HEK293 (cell line): ENCODE measurements around the gene TXNIP.

Experiments
- CTCF ChIA-PET: fragments of 350-600 bp; formaldehyde crosslinking; extraction: SDS; loops from one replicate; lab custom pipeline; 2021; ENCODE audit warnings: antibody characterized with exemption; lab: Yijun Ruan, JAX
- POLR2A ChIA-PET: fragments of 300-600 bp; formaldehyde crosslinking; extraction: SDS; loops from one replicate; lab custom pipeline; 2020; ENCODE audit warnings: antibody characterized with exemption, inconsistent platforms; lab: Yijun Ruan, JAX
- H3K27ac ChIP-seq: fragments of 200-500 bp; sonication (Bioruptor generic); 2 replicates; pipeline ENCODE4 v1.5.1; 2014; ENCODE audit warnings: low read depth, low read length, control low read depth, inconsistent platforms; ENCODE audit errors: extremely low read depth
- H3K36me3 ChIP-seq, 2 experiments: fragments of 200-500 bp in 1 of 2; sonication (Bioruptor generic) in 1 of 2; 1 replicate in 1 of 2; 2 replicates in 1 of 2; pipeline ENCODE4 v1.5.1; 2014 to 2017; ENCODE audit warnings: inconsistent platforms in 2 of 2, low read length in 2 of 2; ENCODE audit not compliant: control insufficient read depth in 2 of 2, insufficient read depth in 1 of 2
- H3K4me1 ChIP-seq: fragments of 200-500 bp; sonication (Bioruptor generic); 2 replicates; pipeline ENCODE4 v1.5.1; 2014; ENCODE audit warnings: mild to moderate bottlenecking, low read length, inconsistent platforms; ENCODE audit not compliant: control insufficient read depth, insufficient read depth
- H3K4me3 ChIP-seq: 2 replicates; pipeline ENCODE4 v1.5.1; 2011; ENCODE audit warnings: low read depth, mild to moderate bottlenecking, control low read depth, low read length, moderate library complexity
- H3K9me3 ChIP-seq: fragments of 200-500 bp; sonication (Bioruptor generic); 2 replicates; pipeline ENCODE4 v1.5.1; 2014; ENCODE audit warnings: low read depth, low read length, inconsistent platforms; ENCODE audit not compliant: control insufficient read depth, insufficient read depth
- MYNN ChIP-seq: fragments of 450-650 bp; formaldehyde crosslinking; IDR thresholded peaks from 2 replicates; pipeline ENCODE4 v1.5.1; 2016; ENCODE audit warnings: missing biosample characterization, missing genetic modification characterization, borderline replicate concordance
- MZF1 ChIP-seq: fragments of 450-650 bp; formaldehyde crosslinking; IDR thresholded peaks from 2 replicates; pipeline ENCODE4 v1.5.1; 2017; ENCODE audit warnings: missing biosample characterization, missing genetic modification characterization, borderline replicate concordance
- RBAK ChIP-seq: fragments of 450-650 bp; formaldehyde crosslinking; IDR thresholded peaks from 2 replicates; pipeline ENCODE4 v1.5.1; 2016; ENCODE audit warnings: missing biosample characterization, missing genetic modification characterization
- REPIN1 ChIP-seq: fragments of 450-650 bp; formaldehyde crosslinking; IDR thresholded peaks from 2 replicates; pipeline ENCODE4 v1.5.1; 2017; ENCODE audit warnings: missing biosample characterization, missing genetic modification characterization, low read depth
- REST ChIP-seq: fragments of 450-650 bp; formaldehyde crosslinking; IDR thresholded peaks from 2 replicates; pipeline ENCODE4 v1.5.1; 2016; ENCODE audit warnings: missing biosample characterization, missing genetic modification characterization
- ZFP3 ChIP-seq: fragments of 450-650 bp; formaldehyde crosslinking; IDR thresholded peaks from 2 replicates; pipeline ENCODE4 v1.5.1; 2016; ENCODE audit warnings: low read depth, missing biosample characterization, missing genetic modification characterization
- ZNF121 ChIP-seq: fragments of 450-650 bp; formaldehyde crosslinking; IDR thresholded peaks from 2 replicates; pipeline ENCODE4 v1.5.1; 2016; ENCODE audit warnings: missing biosample characterization, missing genetic modification characterization
- ZNF133 ChIP-seq: fragments of 450-650 bp; formaldehyde crosslinking; IDR thresholded peaks from 2 replicates; pipeline ENCODE4 v1.5.1; 2016; ENCODE audit warnings: missing biosample characterization, missing genetic modification characterization
- ZNF274 ChIP-seq, 2 experiments: fragments of 200-500 bp in 1 of 2; fragments of 450-650 bp in 1 of 2; sonication (Bioruptor generic) in 1 of 2; formaldehyde crosslinking in 1 of 2; IDR thresholded peaks; 2 replicates each; pipeline versions ENCODE4 v1.5.1 to v1.6.1; 2014 to 2016; ENCODE audit warnings: borderline replicate concordance in 1 of 2, inconsistent platforms in 1 of 2, low read length in 1 of 2, missing biosample characterization in 1 of 2, missing genetic modification characterization in 1 of 2
- ZNF391 ChIP-seq: fragments of 450-650 bp; formaldehyde crosslinking; IDR thresholded peaks from 2 replicates; pipeline ENCODE4 v1.5.1; 2016; ENCODE audit warnings: low read depth, missing biosample characterization, missing genetic modification characterization, borderline replicate concordance
- ZNF514 ChIP-seq: fragments of 450-650 bp; formaldehyde crosslinking; IDR thresholded peaks from 2 replicates; pipeline ENCODE4 v1.5.1; 2016; ENCODE audit warnings: missing biosample characterization, missing genetic modification characterization
- ZNF558 ChIP-seq: fragments of 450-650 bp; formaldehyde crosslinking; IDR thresholded peaks from 2 replicates; pipeline ENCODE4 v1.5.1; 2016; ENCODE audit warnings: missing biosample characterization, missing genetic modification characterization
- ZNF670 ChIP-seq: fragments of 450-650 bp; formaldehyde crosslinking; IDR thresholded peaks from 2 replicates; pipeline ENCODE4 v1.5.1; 2016; ENCODE audit warnings: missing biosample characterization, missing genetic modification characterization, low read depth
- ZNF701 ChIP-seq: fragments of 450-650 bp; formaldehyde crosslinking; IDR thresholded peaks from 2 replicates; pipeline ENCODE4 v1.5.1; 2016; ENCODE audit warnings: missing biosample characterization, missing genetic modification characterization
- TF ChIP-seq, protein P1 (sequence below): fragments of 450-650 bp; formaldehyde crosslinking; IDR thresholded peaks from 2 replicates; pipeline ENCODE4 v1.5.1; 2017; ENCODE audit warnings: missing biosample characterization, mild to moderate bottlenecking, missing genetic modification characterization, moderate library complexity
- TF ChIP-seq, protein P2 (sequence below): fragments of 450-650 bp; formaldehyde crosslinking; IDR thresholded peaks from 2 replicates; pipeline ENCODE4 v1.5.1; 2017; ENCODE audit warnings: missing biosample characterization, missing genetic modification characterization

TXNIP gene

GRCh38 chr1:145992958-145993617, 3.3 kb downstream of the TXNIP start:
- TF ChIP-seq ZNF701 (tag by site-specific recombination) (no peak), ZNF391 (tag by site-specific recombination) (no peak), MYNN (no peak), ZNF121 (no peak), ZNF670 (tag by site-specific recombination) (no peak)
- TF ChIP-seq, protein P1, sequence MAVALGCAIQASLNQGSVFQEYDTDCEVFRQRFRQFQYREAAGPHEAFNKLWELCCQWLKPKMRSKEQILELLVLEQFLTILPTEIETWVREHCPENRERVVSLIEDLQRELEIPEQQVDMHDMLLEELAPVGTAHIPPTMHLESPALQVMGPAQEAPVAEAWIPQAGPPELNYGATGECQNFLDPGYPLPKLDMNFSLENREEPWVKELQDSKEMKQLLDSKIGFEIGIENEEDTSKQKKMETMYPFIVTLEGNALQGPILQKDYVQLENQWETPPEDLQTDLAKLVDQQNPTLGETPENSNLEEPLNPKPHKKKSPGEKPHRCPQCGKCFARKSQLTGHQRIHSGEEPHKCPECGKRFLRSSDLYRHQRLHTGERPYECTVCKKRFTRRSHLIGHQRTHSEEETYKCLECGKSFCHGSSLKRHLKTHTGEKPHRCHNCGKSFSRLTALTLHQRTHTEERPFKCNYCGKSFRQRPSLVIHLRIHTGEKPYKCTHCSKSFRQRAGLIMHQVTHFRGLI (tag by site-specific recombination) = no peak
- Histone ChIP-seq H3K4me1 (peaks cover 7% of the 10 kb centered on the region; the same call in 1 of the 2 replicates), H3K27ac (no peak overlapping the region), H3K4me3 (no peak overlapping the region), H3K36me3 (peaks cover 5 to 30% of the 10 kb centered on the region in 2 experiments; a peak in 2 of 3 replicates), H3K9me3 (no peaks in the 10 kb centered on the region)
- ChIA-PET CTCF (interaction anchor here (0.6 to 7.3 kb wide), 8 partner anchors 12 to 102 kb away, joined by 3 to 80 read pairs (median 3); no protein-coding TSS in a partner anchor), POLR2A (interaction anchor here (0.6 to 2.2 kb wide), 3 partner anchors 13 to 134 kb away, joined by 3 to 7 read pairs (median 3); partner anchors contain the start of gene PIAS3)

GRCh38 chr1:145992502-145992936, 3.9 kb downstream of the TXNIP start:
- no peaks in the 10 kb centered on the region for H3K9me3 ChIP-seq
- peaks cover 5 to 30% of the 10 kb centered on the region in 2 experiments; a peak in 2 of 3 replicates for H3K36me3 ChIP-seq
- no peak overlapping the region for H3K27ac ChIP-seq
- no peak for TF ChIP-seq RBAK
- TF ChIP-seq REST (tag by site-specific recombination) = no peak
- TF ChIP-seq ZNF514 (tag by site-specific recombination) = no peak
- TF ChIP-seq ZNF133 (tag by site-specific recombination) = no peak
- no peak for TF ChIP-seq ZNF274 (IDR thresholded peaks at IDR 0.05; ENCODE audit: low read length)
- no peak for TF ChIP-seq ZNF274 (tag by site-specific recombination; IDR thresholded peaks at IDR 0.05; ENCODE audit: borderline replicate concordance)
- no peak for TF ChIP-seq ZFP3 (tag by site-specific recombination)
- TF ChIP-seq, protein P2, sequence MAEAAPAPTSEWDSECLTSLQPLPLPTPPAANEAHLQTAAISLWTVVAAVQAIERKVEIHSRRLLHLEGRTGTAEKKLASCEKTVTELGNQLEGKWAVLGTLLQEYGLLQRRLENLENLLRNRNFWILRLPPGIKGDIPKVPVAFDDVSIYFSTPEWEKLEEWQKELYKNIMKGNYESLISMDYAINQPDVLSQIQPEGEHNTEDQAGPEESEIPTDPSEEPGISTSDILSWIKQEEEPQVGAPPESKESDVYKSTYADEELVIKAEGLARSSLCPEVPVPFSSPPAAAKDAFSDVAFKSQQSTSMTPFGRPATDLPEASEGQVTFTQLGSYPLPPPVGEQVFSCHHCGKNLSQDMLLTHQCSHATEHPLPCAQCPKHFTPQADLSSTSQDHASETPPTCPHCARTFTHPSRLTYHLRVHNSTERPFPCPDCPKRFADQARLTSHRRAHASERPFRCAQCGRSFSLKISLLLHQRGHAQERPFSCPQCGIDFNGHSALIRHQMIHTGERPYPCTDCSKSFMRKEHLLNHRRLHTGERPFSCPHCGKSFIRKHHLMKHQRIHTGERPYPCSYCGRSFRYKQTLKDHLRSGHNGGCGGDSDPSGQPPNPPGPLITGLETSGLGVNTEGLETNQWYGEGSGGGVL = no peak
- no peak for TF ChIP-seq REPIN1 (tag by site-specific recombination)
- TF ChIP-seq MZF1 (tag by site-specific recombination) = no peak
- TF ChIP-seq ZNF558 (tag by site-specific recombination) = no peak
- TF ChIP-seq, all 188 proteins: peak for 0
- Histone ChIP-seq H3K4me3 (no peak overlapping the region), H3K4me1 (peaks cover 7% of the 10 kb centered on the region; the same call in 1 of the 2 replicates)
- CTCF ChIA-PET = interaction anchor here (0.6 to 7.3 kb wide), 6 partner anchors 13 to 102 kb away, joined by 3 to 80 read pairs (median 3); no protein-coding TSS in a partner anchor
- POLR2A ChIA-PET = interaction anchor here (0.6 to 2.2 kb wide), 2 partner anchors 13 to 134 kb away, joined by 3 to 7 read pairs; partner anchors contain the start of gene PIAS3
